ENCODE results near the gene BTBD6. TPM values are rescaled to one million over a fixed set of nuclear protein-coding genes. Genes with fewer than 3 reads are reported as not detected.

Gene BTBD6
- total and polyA plus RNA-seq, 2 of the 8 experiments (the other 6 are each of a cell fraction or from before 2014, with no cell fraction given): 10.1 to 10.2 TPM

DNA sequence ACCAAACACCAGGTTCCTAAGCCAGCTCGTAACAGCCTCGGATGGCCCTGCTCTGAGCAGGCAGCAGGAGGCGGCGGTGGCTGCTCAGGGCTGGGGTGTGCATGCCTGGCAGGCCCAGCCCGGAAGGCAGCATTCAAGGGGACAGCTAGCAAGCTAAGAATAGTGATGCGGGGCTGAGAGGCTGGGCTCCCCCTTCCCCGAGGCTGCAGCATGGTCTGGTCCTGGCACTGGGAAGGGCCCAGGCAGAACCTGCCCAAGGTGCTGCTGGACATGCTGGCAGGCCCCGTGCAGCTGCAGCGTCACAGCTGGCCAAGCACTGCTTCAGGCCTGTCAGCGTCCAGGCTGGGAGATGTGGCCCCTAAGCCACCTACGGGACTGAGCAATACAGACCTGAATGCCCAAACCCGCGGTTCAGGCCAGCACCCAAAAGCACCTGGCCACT lies 40.9 kb upstream of the BTBD6 start:
- Histone ChIP-seq H2BK12ac (ENCODE audit: low read depth, low read length) (no peak overlapping the region), H2BK120ac (replicated peaks; ENCODE audit: low read depth, low read length) (no peak overlapping the region), H4K5ac (ENCODE audit: insufficient read length, low read depth, low read length) (no peak overlapping the region), H3K9ac (replicated peaks in 1 of 4; ENCODE audit: extremely low read depth in 1 of 4, low read depth in 3 of 4, low read length in 3 of 4) (no peak overlapping the region), H3K4me2 (ENCODE audit: insufficient read depth in 1 of 2, low read depth in 2 of 2, low read length in 2 of 2) (no peak overlapping the region), H2BK20ac (ENCODE audit: low read length) (no peak overlapping the region), H3K9me3 (ENCODE audit: insufficient read depth in 2 of 2, low read depth in 1 of 2, low read length in 1 of 2) (no peaks in the 10 kb centered on the region), H3K14ac (ENCODE audit: insufficient read length) (no peak overlapping the region), H2AFZ (ENCODE audit: low read length) (no peak overlapping the region), H3K79me2 (ENCODE audit: control insufficient read depth in 1 of 2, insufficient read depth in 2 of 2, low read length in 2 of 2) (no peaks in the 10 kb centered on the region), H4K8ac (ENCODE audit: extremely low read depth, insufficient read depth, low read length) (no peak overlapping the region), H3K4ac (replicated peaks; ENCODE audit: insufficient read length, low read depth, low read length) (no peak overlapping the region), H3K4me3 (ENCODE audit: extremely low read depth in 1 of 4, insufficient read depth in 2 of 4, low read depth in 3 of 4, low read length in 4 of 4) (no peak overlapping the region), H4K91ac (replicated peaks; ENCODE audit: insufficient read length, low read length) (no peak overlapping the region), H3K4me1 (replicated peaks in 1 of 4; ENCODE audit: control insufficient read depth in 3 of 4, insufficient read depth in 4 of 4, low read length in 3 of 4) (peaks cover 0 to 4% (median 0%) of the 10 kb centered on the region in 4 experiments; a peak in 1 of 7 replicates), H3K27me3 (replicated peaks in 1 of 4; ENCODE audit: control insufficient read depth in 3 of 4, extremely low read depth in 1 of 4, insufficient read depth in 3 of 4, low read length in 3 of 4) (peaks cover 0 to 2% (median 0%) of the 10 kb centered on the region in 4 experiments; a peak in 2 of 7 replicates), H3K27ac (ENCODE audit: low read depth, low read length) (no peak overlapping the region), H3K18ac (ENCODE audit: extremely low read depth, low read length) (no peak overlapping the region), H3K36me3 (ENCODE audit: control insufficient read depth in 2 of 4, insufficient read depth in 4 of 4, low read length in 3 of 4) (no peaks in the 10 kb centered on the region), H3K56ac (replicated peaks; ENCODE audit: insufficient read length, low read depth, low read length) (no peak overlapping the region), H3K79me1 (ENCODE audit: low read depth, low read length) (no peaks in the 10 kb centered on the region), H2BK15ac (ENCODE audit: low read length) (no peak overlapping the region), H2AK5ac (ENCODE audit: low read depth, low read length) (no peak overlapping the region), H3K23me2 (ENCODE audit: low read depth, low read length) (no peaks in the 10 kb centered on the region), H3K23ac (ENCODE audit: insufficient read length) (no peak overlapping the region), H4K20me1 (replicated peaks in 1 of 2; ENCODE audit: control insufficient read depth in 1 of 2, insufficient read depth in 2 of 2, low read length in 2 of 2) (peaks cover 3 to 10% of the 10 kb centered on the region in 2 experiments), H2BK5ac (ENCODE audit: low read depth, low read length) (no peak overlapping the region)
- DNase-seq (ENCODE audit: low read depth in 1 of 2, low spot score in 2 of 2) (no peak), FAIRE-seq (no peak)
- CTCF ChIA-PET (ENCODE audit: partially characterized antibody): interaction anchor here (0.9 to 1.4 kb wide), 11 partner anchors 9 to 190 kb away, joined by 3 to 9 read pairs (median 3); partner anchors contain the start of gene TEX22
- WGBS, 2 experiments (ENCODE audit: extremely low coverage in 1 of 2, insufficient coverage in 1 of 2, insufficient read length in 1 of 2, insufficient replicate concordance in 2 of 2, low coverage in 1 of 2, low lambda C conversion rate in 2 of 2, missing lambda C conversion rate in 1 of 2): 88% methylated on average over 11 of the region's 13 CpGs; no CpG with 5 or more reads in 1 of the 2 experiments
- POLR2A ChIA-PET (ENCODE audit: partially characterized antibody): no interaction called here
- TF ChIP-seq SUZ12 (IDR thresholded peaks at IDR 0.05; ENCODE audit: low read length) (no peak), PHF8 (conservative IDR thresholded peaks at IDR 0.05; ENCODE audit: low read depth, low read length) (no peak), JUN (IDR thresholded peaks at IDR 0.05; ENCODE audit: low read depth, low read length) (no peak), TEAD4 (IDR thresholded peaks at IDR 0.05; ENCODE audit: low read depth, low read length) (no peak), POLR2A (IDR thresholded peaks at IDR 0.05; ENCODE audit: control extremely low read depth in 1 of 2, low read depth in 2 of 2, low read length in 2 of 2) (no peak), BACH1 (IDR thresholded peaks at IDR 0.05; ENCODE audit: low read length) (no peak), KDM1A (IDR thresholded peaks at IDR 0.05; ENCODE audit: borderline replicate concordance, low read length) (no peak), CHD1 (IDR thresholded peaks at IDR 0.05; ENCODE audit: low read depth, low read length) (no peak), SP2 (IDR thresholded peaks at IDR 0.05; ENCODE audit: low read length) (no peak), MAFK (IDR thresholded peaks at IDR 0.05; ENCODE audit: low read depth, low read length) (no peak), SIN3A (conservative IDR thresholded peaks at IDR 0.05 in 1 of 2, IDR thresholded peaks at IDR 0.05 in 1 of 2; ENCODE audit: low read depth in 1 of 2, low read length in 2 of 2) (no peak), ATF3 (IDR thresholded peaks at IDR 0.05; ENCODE audit: insufficient read depth, low read depth, low read length) (no peak), ZNF274 (IDR thresholded peaks at IDR 0.05; ENCODE audit: borderline replicate concordance, extremely low read depth, low read length) (no peak)
- TF ChIP-seq, protein P1, sequence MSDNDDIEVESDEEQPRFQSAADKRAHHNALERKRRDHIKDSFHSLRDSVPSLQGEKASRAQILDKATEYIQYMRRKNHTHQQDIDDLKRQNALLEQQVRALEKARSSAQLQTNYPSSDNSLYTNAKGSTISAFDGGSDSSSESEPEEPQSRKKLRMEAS (IDR thresholded peaks at IDR 0.05): 0 out of 2 replicates have a peak, but pooled peaks have one; percentile 32

Measured in H1 (cell line).